NK-92 treated with Interleukin-12 subunit alpha and Interleukin-12 subunit beta, amount 100 ng/mL, for 24 hours (cell line): ENCODE results near the gene BIRC7.

ENCODE experiments used
- DNase-seq: peaks from one replicate; lab custom pipeline; 2025; lab: John Stamatoyannopoulos, UW

The BIRC7 gene

DNA sequence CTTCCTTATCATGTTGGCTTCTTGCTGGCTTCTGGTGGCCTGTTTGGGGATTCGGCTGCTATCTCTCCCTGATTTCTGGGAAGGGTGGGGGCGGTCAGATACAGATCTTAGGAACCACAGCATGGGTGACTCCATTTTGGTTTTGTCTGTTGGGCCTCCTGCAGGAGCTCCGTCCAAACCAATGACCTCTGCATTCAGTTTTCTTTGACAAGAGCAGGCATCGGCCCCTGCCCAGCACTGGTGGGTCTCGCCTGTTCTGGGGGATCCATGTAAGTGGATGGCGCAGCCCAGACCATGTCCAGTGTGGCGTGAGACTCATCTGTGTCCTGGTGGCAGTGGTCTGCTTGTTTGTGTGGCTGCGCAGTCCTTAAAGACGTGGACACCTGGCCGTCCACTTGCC is 28.3 kb downstream of the BIRC7 start:
- DNase-seq: no peak

DNA sequence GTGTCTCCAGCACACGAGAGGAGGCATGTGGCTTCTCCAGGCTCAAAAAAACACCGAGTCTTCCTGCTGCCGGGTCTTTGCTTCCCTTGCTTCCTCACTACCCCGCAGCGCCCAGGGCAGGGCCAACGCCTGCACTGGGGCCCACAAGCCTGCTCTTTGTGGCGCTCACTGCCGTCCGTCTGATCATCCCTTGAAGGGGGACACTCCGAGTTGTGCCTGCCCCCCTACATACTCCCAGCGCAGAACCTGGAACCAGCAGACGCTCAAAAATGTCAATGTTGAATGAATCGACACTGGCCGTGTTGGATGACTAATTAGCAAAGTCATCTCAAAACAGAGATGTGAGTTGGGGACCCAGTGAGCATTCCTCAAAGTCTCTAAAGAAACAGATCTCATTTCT is 28.8 kb downstream of the BIRC7 start:
- no peak for DNase-seq

DNA sequence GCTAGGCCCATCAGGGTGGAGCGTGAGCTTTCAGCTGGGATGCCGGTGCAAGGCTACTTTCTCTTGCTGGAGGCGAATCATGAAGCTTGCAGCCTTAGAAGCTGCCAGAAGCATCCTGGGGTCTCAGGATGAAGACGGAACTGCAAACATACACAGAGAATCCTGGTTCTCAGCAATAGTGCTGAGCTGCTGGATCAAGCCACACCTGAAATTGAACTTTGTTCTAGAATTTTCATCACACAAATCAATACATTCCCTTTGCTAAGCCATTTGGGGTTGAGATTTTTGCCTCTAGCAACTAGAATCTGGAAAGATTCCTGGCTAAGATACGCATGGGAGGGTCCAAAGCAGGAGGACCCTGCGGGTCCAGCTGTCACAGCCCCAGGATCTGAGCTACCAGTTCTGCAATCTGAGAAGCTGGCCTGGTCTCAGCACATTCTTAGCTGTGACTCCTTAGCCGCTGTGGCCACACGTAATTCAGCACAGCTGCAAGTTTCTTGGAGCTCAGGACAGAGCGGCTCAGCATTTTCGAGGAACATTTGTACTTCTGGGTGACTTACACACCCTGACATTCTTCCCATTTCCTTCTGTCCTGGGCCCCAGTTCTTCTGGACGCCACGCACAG is 30.3 kb downstream of the BIRC7 start:
- DNase-seq: no peak

DNA sequence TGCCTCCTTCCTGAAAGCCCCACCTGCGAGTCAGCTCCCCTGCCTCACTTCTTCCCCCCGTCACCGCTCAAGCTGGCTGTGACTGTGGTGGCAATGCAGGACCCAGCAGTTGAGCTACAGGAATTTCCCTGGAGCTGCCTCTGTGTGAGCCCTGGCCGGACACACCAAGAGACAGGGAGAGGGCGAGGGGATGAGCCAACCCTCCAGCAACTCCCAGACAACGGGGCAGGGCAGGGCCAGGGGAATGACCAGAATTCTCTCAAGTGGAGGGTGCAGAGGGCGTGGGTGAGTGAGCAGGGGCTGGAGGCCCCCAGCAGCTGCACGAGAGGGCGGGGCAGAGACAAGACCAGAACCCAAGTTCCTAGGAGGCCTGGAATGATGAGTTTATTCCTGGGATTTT is 32.0 kb downstream of the BIRC7 start:
- DNase-seq: no peak

DNA sequence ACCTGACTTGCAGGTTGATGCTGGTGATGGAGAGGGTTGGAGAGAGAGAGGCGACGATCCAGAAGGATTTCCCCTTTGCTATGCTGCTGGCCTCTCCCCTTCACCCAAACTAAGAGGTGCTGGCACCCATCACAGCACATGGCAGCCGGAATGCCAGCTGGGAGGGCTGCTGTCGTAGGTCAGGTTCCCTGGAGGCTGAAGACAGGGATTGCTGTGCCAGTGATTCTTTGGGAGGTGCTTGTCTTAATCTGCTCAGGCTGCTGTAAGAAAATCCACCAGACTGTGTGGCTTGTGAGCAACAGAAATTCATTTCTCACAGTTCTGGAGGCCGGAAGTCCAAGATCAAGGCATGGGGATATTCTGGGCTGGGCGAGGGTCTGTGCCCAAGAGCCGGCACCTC is 32.6 kb downstream of the BIRC7 start:
- no peak for DNase-seq

DNA sequence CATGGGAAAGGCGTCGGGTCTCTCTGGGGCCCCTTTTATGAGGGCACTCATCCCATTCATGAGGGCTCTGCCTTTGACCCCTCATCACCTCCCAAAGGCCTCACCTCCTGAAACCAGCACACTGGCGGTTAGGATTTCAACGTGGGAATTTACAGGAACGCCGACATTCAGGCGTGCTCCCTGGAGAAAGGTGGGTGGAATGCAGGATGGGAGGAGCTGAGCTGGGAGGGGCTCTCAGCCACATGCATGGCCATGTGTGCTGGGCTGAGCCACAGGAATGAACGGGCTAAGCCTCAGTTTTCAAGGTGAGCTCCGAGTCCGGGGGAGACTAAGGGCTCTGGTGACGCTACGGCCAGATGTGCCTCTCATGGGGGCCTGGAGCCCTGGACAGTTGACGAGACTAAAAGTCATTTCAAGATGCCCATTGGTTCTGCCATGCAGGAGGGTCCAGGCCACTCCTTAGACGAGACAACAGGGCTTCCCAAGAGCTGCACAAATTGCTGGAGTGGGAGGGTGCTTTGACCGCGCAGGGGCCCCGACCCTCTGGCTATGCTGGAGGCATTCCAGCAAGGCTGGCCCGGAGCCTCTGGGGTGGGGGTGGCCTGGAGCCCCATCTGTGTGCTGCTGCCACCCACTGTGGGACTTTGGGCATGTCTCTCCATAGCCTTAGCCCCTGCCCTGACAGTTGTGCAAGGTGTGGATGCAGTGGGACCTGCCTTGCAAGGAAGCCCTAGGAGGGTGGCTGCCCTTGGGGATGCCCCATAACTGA is 33.1 kb downstream of the BIRC7 start:
- no peak for DNase-seq

DNA sequence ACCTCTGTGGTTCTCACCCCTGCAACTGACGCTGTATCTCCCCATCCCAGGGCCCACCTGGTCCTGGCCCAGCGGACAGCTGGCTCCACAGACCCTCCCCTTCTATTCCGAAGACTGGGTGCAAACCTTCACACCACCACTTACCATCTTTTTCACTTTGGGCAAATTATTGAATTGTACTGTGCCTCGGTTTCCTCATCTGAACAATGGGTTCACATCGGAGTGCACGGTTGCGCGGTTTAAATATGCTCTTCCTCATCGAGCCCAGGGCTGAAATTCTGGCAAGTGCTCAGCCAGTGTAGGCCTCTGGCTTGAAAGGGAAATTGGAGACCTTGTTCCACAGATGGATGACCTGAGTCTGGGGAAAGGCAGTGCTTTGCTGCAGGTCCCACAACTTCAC is 34.0 kb downstream of the BIRC7 start:
- no peak for DNase-seq

DNA sequence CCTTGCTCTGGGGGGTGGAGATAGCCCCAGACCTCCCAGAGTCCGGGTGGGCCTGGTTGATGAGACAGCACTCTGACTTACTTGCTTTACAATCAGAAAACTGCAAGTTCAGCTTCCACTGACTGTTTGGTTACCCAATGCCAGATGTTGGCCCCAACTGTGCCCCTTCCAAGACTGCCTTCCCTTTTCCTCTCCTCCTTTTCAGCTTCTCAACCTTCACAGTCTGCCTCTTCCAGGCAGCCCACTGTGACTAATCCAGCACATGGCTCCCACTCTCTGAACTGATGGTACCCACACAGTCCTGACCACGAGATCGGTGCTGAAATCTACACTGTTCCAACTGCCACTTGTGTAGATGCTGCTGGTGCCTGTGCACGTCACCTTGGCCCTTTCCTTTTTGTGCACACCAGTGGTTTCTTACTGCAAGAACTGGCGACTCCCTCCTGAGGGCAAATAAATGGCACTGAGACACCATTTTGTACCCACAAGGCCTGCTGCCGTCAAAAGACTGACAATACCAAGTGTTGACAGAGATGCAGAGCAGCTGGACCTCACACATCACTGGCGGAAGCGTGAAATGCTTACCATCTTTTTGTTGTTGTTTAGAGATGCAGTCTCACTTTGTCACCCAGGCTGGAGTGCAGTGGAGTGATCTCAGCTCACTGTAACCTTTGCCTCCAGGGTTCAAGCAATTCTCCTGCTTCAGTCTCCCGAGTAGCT is 35.1 kb downstream of the BIRC7 start:
- DNase-seq: no peak

DNA sequence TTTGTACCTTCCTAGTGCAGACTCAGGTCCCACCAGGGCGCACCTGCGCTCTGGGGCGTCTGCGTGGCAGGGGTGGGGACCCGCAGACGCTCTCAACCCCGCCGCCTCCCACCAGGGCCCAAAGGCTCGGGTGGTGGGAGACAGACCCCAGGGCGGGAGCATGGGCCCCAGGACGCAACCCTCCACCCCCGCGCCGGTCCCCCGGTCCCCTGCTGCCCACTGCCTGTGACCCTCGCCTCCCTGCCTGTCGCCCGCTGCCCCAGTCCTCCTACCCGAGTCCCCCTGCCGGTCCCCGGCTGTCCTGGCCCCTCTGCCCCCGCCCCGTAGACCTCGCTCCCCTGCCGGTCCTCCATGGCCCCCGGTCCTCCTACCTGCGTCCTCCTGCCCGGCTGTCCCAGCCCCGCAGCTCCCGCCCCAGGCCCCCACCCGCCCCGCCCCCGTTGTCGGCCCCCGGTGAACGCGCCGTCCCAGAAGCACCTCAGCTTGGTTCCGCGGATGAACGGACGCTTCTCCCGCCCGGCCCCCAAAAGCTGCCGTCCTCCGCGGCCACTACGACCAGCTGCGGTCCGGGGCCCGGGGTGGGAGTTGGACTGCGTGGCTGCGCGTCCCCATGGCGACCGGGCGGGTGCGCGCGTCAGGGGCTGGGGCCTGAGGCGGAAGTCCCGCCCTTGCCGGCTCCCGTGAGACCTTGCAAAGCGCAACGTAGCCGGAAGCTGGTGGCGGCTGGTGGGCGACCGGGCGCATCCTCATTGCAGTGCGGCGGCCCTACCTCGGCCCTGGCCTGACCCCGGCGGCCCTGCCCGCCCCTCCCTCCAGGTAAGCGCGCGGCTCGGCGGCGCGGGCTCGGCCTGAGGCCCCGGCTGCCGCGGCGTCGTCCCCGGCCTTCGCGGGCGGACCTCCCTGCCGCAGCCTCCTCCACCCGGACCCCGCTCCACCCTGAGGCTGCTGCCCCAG is 36.7 kb downstream of the BIRC7 start, which contains the start of gene ARFGAP1:
TSS of gene ARFGAP1 (plus strand) at position 709 of the 954 bp plus-strand sequence. CDS start 2,768 bp downstream, outside the sequence.
- DNase-seq: peak; percentile 80

DNA sequence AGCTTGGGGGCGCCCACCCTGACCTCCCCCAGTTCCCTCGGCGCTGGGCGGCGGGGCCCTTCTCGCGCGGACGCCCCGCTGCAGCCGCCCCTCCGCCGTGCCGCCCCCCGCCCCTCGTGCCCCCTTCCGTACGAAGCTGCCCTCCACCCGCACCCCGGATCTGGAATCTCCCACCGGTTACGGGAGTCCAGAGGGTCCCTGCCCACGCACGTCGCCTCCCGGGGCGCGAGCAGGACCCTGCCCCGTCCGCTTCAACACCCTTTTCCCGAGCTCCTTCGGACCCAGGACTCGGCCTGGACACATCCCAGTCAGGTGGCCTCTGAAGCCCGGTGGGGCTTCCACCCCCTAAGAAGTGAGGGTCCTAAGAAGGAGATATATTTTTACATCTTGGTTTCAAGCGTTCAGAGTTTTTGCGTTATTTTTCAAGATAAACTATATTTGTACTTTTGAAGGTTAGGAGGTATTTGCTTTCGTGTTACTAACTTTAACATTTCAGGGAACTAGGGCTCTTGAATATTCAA is 37.4 kb downstream of the BIRC7 start:
- no peak for DNase-seq

DNA sequence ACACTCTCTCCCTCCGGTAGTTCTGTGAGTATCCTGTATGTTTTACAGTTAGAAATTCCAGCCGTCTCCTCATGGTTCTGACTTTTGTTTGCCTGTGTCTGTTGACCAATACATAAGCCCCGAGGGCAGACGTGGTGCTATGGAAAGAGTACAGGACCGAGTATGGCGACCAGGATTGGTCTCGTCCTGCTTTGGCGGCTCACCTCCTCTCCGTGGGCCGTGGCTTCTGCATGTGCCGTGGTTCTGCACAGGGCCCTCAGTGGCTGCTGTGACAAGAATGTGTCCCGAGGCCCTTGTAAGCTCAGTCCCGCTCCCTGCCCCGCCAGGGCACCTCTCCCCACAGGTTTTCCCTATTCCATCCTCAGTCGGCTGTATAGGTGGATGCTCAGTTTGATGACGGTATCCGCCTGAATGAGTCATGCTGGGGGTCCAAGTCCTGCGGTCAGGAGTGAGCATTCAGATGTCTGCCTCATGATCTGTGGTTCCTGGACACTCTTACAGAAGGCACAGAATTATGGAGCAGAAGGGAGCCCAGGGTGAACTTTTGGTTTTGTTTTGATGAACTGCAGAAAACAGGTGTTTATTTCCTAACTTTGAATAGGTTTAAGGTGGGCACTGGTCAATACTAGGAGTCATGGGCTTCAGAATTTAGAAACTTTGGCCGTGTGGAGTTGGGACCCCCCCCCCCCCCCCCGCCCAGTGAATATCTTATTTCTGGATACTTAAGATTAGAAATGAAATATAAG is 38.1 kb downstream of the BIRC7 start:
- DNase-seq: no peak

DNA sequence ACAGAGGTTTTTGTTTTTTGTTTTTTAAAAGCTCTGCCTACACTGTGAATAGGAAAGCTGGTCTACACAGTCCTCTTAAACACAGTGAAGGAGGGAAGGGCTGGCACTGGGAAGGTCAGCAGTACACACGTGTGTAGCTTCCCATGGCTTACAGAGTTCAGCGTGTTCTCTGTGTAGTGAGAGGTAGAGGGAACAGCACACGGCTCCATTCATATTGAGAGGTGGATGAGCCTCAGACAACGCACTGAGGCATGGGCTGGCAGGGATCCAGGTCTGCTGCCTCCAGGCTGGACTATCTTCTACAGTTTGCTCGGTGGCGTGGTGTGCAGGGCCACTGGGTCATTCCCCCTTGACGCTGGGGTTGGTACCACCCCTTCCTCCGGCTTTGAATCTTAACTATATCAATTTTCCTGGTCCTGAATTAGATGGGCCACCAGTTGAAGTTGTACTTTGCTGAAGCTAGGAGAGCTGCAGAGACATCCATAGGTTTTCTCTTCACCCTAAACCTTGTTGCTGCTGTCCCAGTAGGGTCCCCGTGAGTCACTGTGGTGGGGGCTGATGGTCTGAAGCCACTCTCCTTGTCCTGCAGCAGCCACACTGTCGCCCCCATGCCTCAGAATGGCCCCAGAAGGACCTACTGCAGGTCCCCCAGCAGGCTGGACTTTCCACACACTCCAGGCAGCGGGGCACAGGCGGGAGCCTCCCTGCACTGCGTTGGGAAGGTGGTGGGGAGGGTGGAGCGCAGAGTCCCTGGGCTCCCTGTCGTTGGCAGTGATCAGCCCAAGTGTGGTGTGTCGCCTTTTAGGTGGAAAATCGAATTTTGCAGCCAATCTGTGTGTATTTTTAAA is 38.9 kb downstream of the BIRC7 start:
- DNase-seq: no peak

DNA sequence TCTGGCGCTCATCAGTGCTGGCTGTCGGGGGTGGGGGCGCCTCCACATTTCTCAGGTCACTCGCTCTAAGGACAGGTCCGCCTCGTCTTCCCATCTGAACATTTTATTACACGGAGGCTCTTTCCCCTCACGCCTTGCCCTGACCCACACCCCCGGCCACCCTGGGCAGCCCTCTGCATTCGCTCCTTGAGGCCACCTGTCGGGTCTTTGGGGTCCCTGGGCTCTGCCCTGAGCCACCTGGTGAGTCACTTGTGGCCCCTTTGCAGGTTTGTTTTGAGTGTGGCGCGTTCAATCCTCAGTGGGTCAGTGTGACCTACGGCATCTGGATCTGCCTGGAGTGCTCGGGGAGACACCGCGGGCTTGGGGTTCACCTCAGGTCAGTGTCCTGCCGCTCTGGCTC is 40.1 kb downstream of the BIRC7 start:
- no peak for DNase-seq

DNA sequence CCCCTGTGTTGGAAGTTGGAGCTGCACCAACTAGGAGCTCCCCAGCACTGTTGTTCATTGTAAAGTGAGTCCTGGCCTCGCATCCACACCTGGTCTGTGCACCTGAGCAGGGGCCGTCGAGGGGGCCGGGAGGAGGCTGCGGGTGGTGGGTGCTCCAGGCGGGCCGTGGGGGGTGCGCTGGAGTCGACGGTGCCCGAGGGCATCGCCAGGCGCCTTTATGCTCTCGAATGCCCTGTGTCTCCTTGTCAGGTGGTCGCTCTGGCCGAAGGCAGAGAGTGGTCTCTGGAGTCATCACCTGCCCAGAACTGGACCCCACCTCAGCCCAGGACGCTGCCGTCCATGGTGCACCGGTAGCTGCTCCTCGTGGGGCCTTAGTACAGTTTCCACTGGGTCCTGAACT is 41.3 kb downstream of the BIRC7 start:
- no peak for DNase-seq

DNA sequence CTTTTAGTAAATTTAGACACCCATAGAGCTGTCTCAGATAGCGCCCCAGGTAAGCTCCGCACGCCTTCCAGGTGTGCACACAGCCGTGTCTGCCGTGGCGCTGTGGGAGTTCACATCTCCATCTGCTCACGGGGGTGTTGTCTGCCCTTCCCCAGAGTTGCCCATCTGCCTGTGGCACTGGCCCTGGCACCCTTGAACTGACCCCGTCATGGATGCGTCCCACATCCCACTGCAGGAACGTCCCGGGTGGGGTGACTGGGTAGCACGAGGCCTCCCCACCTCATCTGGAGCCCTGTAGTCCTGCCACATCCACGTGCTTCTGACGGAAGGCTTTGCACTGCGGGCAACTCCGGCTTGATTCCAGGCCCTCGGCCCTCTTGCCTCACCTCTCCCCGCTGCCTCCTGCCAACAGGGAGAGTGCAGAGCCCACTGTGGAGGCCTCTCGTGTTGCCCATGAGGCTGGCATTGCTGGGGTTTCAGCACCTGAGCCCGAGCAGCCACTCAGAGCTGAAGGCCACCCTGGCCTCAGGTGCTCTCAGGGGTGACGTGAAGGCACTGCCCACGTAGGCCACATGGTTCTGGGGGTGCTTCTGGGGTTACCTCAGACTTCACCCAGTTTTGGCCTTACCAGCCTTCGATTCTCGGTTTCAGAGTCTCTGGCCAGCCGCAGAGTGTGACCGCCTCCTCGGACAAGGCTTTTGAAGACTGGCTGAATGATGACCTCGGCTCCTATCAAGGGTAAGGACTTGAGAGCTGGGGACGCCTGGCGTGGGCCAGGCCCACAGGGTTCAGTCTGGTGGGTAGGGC is 42.0 kb downstream of the BIRC7 start:
- no peak for DNase-seq

DNA sequence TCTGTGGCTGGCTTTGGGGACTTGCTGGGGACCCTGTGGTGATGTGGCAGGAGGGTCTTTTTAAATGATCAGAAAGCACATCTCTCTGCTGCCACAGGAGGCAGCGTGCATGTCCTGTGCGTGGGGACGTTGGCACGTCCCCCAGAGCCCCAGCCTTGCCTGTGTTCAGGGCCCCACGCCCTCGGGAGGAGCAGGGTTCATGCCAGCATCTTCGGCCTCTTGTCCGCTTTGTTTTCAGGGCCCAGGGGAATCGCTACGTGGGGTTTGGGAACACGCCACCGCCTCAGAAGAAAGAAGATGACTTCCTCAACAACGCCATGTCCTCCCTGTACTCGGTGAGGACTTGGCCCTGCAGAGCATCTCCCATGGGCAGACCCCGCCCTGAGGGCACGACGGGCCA is 43.0 kb downstream of the BIRC7 start:
- no peak for DNase-seq

DNA sequence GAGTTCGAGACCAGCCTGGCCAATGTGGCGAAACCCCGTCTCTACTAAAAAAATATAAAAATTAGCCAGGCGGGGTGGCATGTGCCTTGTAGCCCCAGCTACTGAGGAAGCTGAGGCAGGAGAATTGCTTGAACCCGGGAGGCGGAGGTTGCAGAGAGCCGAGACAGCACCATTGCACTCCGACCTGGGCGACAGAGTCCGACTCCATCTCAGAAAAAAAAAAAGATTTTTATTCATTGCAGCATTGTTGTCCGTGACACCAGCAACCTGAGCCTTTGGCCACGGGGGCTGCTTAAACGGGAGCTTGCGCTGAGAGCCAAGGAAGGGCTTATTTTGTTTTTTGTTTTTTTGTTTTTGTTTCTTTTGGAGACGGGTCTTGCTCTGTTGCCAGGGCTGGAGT is 44.2 kb downstream of the BIRC7 start:
- no peak for DNase-seq

DNA sequence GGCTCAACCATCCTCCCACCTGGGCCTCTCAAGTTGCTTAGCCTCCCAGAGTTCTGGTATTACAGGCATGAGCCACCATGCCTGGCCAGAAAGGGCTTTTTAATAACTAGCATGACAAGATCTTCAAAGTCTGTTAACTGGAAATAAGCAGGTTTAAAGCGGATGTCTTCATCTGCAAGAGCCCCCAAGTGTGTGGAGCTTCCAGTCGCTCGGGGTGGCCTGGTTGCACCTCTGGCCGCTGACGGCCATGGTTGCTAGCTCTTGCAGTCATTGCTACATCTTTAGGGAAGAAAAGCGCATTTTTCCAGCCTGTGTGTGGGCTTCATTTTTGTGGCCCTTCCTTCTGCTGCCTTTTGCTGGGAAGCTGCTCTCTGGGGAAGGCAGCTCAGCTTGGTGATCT is 44.7 kb downstream of the BIRC7 start:
- no peak for DNase-seq

DNA sequence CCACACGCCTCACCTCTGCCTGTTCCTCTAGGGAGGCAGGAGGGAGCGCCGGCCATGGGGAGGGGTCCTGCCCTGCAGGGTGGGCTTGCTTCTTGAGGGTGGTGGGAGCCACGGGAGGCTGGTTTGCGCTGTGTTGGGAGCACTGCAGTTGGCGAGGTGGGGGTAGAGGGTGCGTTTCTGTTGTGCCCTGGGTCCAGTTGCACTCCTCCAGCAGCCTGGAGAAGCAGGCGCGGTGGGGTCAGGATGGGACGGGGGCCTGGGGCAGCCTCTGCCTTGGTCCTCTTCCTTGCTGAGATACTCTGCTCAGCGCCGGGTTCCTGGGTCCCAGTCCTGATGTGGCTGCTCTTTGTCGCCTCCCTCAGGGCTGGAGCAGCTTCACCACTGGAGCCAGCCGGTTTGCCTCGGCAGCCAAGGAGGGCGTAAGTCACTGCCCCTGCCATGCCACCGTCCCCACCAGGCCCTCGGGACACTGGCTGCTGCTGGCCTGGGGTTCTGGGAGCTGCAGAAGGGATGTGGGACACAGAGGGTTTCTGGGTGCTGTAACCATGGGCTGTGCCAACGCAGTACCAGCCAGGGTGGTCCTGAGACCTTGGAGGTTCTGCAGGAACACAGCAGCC is 45.3 kb downstream of the BIRC7 start:
- DNase-seq: no peak
